ENCODE results near the gene SNX11. TPM values are rescaled to one million over a fixed set of nuclear protein-coding genes. Genes with fewer than 3 reads are reported as not detected.

The SNX11 gene
- total RNA-seq, 1 donor from 2014 or later = 24.7 TPM

GRCh38 chr17:48121923-48122664 lies 14.5 kb downstream of the SNX11 start:
- H3K27ac Mint-ChIP-seq (ENCODE audit: unreplicated experiment) = no peak overlapping the region

GRCh38 chr17:48122665-48123045 lies 15.1 kb downstream of the SNX11 start:
- no peak for DNase-seq (ENCODE audit: low spot score)
- H3K9me3 Mint-ChIP-seq (ENCODE audit: low read depth) = no peaks in the 10 kb centered on the region
- no peak overlapping the region for H3K4me3 Mint-ChIP-seq (ENCODE audit: unreplicated experiment)
- H3K4me1 Mint-ChIP-seq (ENCODE audit: low read depth) = peaks cover 22% of the 10 kb centered on the region
- H3K27ac Mint-ChIP-seq (ENCODE audit: unreplicated experiment) = no peak overlapping the region
- H3K36me3 Mint-ChIP-seq (ENCODE audit: low read depth) = peaks cover 26% of the 10 kb centered on the region
- TF ChIP-seq CTCF (IDR thresholded peaks at IDR 0.05) = no peak
- H3K27me3 Mint-ChIP-seq (ENCODE audit: low read depth) = no peaks in the 10 kb centered on the region

More at GRCh38 chr17:48121923-48122664, 14.5 kb downstream of the SNX11 start:
- H3K36me3 Mint-ChIP-seq (ENCODE audit: low read depth) = peaks cover 26% of the 10 kb centered on the region
- H3K9me3 Mint-ChIP-seq (ENCODE audit: low read depth) = no peaks in the 10 kb centered on the region
- no peak for TF ChIP-seq CTCF (IDR thresholded peaks at IDR 0.05)
- no peak for DNase-seq (ENCODE audit: low spot score)
- H3K4me3 Mint-ChIP-seq (ENCODE audit: unreplicated experiment) = no peak overlapping the region
- no peaks in the 10 kb centered on the region for H3K27me3 Mint-ChIP-seq (ENCODE audit: low read depth)
- peaks cover 16% of the 10 kb centered on the region for H3K4me1 Mint-ChIP-seq (ENCODE audit: low read depth)

- TF ChIP-seq CTCF (IDR thresholded peaks at IDR 0.05) = no peak
- Mint-ChIP-seq H3K27ac (ENCODE audit: unreplicated experiment) (no peak overlapping the region), H3K4me1 (ENCODE audit: low read depth) (peaks cover 24% of the 10 kb centered on the region), H3K27me3 (ENCODE audit: low read depth) (no peaks in the 10 kb centered on the region), H3K9me3 (ENCODE audit: low read depth) (no peaks in the 10 kb centered on the region), H3K4me3 (ENCODE audit: unreplicated experiment) (no peak overlapping the region), H3K36me3 (ENCODE audit: low read depth) (peaks cover 25% of the 10 kb centered on the region)
- no peak for DNase-seq (ENCODE audit: low spot score)
Observed at GRCh38 chr17:48123111-48123510, 15.5 kb downstream of the SNX11 start.

- no peak for DNase-seq (ENCODE audit: low spot score)
- no peak for TF ChIP-seq CTCF (IDR thresholded peaks at IDR 0.05)
- Mint-ChIP-seq H3K4me1 (ENCODE audit: low read depth) (peaks cover 24% of the 10 kb centered on the region), H3K9me3 (ENCODE audit: low read depth) (no peaks in the 10 kb centered on the region), H3K4me3 (ENCODE audit: unreplicated experiment) (no peak overlapping the region), H3K27me3 (ENCODE audit: low read depth) (no peaks in the 10 kb centered on the region), H3K27ac (ENCODE audit: unreplicated experiment) (no peak overlapping the region), H3K36me3 (ENCODE audit: low read depth) (peaks cover 22% of the 10 kb centered on the region)
Observed at GRCh38 chr17:48123776-48124388, 16.3 kb downstream of the SNX11 start.

GRCh38 chr17:48125829-48126531 lies 18.4 kb downstream of the SNX11 start:
- Mint-ChIP-seq H3K4me1 (ENCODE audit: low read depth) (peaks cover 25% of the 10 kb centered on the region), H3K27me3 (ENCODE audit: low read depth) (no peaks in the 10 kb centered on the region), H3K9me3 (ENCODE audit: low read depth) (no peaks in the 10 kb centered on the region), H3K36me3 (ENCODE audit: low read depth) (peaks cover 15% of the 10 kb centered on the region), H3K4me3 (ENCODE audit: unreplicated experiment) (no peak overlapping the region), H3K27ac (ENCODE audit: unreplicated experiment) (peak overlapping the region; percentile 17)
- no peak for TF ChIP-seq CTCF (IDR thresholded peaks at IDR 0.05)
- DNase-seq (ENCODE audit: low spot score) = no peak

All from chondrocyte (in vitro differentiated cells).